ENCODE results near the gene CHCHD6.

CHCHD6 gene

DNA sequence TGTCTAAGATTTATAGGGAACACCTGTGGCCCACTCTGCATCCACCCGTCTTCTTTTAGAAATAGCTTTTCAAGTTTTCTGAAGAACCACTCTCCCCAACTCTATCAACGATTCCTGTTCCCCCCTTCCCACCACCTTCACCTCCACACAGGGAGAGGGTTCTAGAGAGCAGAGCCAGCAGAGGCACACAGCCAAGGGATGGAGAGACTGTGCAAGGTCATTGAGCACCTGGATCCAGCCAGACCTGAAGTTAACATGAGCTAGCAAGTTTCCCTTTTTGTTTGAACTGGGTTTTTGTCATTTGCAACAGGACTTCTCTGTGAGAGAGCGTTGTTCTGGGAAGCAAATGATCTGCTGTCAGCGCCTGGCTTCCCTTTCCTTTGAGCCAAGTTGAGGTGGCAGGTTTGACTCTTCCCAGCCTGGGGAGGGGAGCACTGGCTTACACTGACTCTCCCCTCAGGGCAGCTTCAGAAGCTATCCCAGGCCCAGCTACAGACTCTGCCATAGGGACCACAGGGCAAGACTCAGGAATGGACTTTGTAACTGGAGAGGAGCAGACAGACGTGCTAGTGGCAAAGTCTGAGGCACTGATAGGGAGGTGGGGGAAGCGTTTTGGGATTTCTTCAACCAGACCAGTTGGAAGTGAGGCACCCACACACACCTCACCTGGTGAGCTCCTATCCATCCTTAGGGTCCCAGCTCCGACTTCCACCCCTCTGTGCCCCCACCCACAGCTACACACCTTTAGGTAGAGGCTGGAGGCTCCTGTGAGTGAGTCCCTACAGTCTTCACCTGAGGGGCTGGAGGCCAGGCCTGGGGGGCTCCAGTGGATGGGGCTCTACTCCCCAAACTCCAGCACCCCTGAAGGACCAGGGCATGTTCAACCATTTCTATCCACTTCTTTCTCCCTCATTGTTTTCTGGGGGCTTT, 259.5 kb downstream of the CHCHD6 start:
- DNase-seq, result no peak

DNA sequence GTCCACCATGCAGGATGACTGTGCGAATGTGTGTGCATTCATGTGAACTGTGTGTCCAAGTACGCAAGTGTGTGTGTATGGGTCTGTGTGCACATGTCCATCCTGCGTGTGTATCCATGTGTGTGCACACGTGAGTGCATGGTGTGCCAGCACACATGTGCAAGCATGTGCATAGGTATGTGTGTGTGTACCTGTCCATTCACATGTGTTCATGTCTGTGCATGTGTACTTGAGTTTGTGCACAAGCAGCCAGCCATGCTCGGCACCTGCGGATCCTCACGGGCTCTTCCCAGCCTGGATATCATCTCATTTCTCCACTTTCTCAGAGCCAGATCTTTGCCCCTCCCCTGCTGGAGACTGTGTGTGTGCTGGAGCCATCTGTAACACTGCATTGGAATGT, 260.2 kb downstream of the CHCHD6 start:
- no peak for DNase-seq

GRCh38 chr3:126964950-126965349, 260.9 kb downstream of the CHCHD6 start:
- no peak for DNase-seq

DNA sequence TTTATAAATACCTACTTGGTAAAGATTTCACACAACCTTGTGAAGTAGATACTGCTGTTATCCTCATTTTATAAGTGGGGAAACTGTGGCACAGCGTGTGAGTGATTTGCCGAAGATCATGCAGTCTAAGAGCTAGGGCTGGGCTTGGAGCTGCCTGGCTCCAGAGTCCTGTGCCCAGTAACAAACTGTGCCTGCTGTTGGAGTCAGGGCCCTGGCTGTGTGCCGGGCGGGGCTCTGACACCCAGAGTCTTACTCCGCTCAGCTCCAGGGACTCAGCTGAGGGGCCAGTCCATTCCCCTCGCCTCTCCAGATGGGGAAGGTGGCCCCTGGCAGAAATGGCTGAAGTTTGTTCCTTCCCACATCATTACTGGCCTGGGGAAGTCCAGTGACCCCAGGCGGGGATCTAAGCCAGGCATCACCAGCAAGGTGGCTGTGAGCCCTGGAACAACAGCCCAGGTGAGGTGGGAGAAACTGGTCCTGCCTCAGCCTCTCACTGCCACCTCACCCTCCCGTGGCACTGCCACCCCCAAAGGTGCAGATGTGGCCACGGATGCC, 261.6 kb downstream of the CHCHD6 start:
- DNase-seq, result no peak

- DNase-seq, result no peak
Observed at GRCh38 chr3:126967386-126967785, 263.3 kb downstream of the CHCHD6 start.

DNA sequence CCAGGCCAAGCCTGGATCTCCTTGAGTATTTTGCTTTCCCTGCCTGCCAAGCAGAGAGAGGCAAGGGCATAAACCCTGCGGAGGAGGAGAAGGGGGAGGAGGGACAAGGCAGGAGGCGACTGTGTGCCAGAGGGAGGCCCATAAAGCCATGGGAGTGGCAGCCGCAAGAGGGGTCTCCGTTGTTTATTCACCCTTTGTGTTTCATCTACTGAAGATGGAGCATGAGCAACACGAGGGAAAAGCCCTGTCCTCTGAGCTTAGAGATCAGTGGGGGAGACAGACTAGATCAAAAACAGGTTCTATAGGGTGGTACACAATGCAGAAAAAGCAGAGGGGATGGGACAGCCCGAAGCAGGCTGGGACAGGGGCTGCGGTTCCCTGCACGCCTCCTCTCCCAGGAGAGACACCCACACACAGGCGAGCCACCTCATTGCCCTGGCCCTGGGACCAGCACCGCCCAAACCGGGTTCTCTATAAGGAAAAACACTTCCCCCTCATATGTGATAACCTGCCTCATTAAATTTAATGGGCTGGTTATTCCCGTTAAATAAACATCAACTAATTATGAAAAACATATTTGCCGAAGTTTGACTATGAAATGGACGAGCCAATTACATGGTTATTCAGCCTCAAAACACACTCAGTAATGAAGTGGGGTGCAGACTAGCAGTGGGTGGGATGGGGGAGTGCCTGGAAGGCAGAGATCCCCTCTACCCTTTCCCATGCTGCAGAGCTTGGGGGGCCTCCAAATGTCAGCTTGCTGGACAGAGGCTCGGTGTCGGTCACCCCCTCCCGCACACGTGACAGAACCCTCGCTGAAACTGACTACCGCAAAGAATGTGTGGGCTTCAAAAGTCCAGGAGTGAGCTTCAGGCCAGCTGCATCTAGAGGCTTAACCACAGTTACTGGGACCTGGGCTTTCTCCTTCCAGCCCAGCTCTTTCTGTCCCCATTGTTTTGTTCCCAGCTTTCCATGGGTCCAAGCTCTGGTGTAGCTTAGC, 264.7 kb downstream of the CHCHD6 start:
- no peak for DNase-seq

GRCh38 chr3:126969586-126969985, 265.5 kb downstream of the CHCHD6 start:
- DNase-seq, result no peak

GRCh38 chr3:126970101-126970500, 266.1 kb downstream of the CHCHD6 start:
- DNase-seq, result no peak

- no peak for DNase-seq
Observed at GRCh38 chr3:126970921-126971320, 266.9 kb downstream of the CHCHD6 start.

DNA sequence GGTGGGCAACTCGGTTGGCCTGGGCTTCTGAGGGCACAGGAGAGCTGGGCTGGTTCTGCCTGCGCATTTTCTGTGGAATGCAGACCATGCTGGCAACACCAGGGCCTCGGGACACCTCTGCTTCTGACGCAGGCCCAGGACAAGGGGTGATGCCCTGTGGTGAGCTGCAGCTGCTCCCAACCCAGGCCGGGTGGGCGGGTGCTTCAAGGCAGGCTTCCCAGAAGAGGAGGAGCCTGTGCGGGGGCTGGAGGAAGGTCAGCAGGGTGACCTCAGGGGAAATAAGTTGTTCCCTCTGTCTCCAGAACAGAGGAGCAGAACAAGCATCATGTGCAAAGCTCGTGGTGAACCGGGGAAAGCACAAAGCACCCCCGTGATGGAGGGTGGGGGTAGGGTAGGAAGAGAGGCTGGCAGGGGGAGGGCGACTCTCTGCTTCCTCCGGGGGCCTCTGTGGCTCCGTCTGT, 267.9 kb downstream of the CHCHD6 start:
- DNase-seq, result no peak

DNA sequence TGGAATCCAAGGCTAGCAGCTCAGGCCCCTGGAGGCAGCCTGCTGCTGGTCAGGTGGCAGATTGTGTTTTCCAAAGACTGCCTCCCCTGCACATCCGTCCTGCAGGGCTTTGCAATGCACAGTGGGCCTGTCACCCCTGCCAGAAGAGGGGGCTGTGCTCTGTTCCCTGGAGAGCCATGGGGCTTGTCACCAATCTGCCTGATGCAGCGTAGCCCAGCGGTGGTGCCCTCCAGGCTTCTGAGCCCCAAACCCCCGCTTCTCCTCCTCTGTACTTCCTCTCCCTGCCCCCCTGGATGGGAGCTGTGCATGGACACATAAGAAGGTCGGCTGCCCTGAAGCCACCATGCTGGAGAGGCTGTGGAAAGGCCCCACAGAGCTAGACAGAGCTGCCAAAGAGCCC, 268.8 kb downstream of the CHCHD6 start:
- DNase-seq, result no peak

- no peak for DNase-seq
Observed at GRCh38 chr3:126973814-126974213, 269.8 kb downstream of the CHCHD6 start.

DNA sequence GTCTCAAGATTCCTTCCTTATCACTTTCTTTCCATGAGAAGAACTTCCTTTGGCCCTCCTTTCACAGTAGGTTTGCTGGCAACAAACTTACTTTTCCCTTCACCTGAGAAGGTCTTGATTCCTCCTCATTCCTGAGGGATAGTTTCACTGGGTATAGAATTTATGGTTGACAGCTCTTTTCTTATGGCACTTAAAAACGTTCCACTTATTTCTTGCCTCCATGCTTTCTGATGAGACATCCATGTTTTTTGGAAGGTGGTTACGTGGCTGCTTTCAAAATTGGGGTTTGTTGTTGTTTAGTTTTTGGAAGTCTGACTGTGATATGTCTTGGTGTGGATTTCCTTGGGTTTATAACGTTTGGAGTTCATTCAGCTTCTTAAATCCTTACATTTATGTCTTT, 270.7 kb downstream of the CHCHD6 start:
- DNase-seq, result no peak

DNA sequence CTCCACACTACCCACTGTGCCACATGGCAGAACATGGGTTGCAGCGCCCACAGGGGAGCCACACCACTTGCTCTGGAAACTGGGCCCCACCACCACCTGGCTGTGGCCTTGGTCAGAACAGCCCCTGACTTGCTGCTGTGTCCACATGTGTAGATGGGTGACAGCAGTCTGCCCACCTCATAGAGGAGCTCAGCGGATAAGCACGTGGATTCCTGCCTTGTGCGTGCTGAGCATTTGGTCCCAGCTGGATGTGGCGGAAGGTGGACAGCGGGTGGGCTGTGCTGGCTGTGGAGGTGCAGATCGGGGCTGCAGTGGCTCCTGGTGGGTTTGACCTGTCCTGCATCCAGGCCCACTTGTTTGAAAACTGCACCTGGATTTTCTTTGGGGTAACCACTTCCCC, 272.9 kb downstream of the CHCHD6 start:
- no peak for DNase-seq

- no peak for DNase-seq
Observed at GRCh38 chr3:126977821-126978220, 273.8 kb downstream of the CHCHD6 start.

DNA sequence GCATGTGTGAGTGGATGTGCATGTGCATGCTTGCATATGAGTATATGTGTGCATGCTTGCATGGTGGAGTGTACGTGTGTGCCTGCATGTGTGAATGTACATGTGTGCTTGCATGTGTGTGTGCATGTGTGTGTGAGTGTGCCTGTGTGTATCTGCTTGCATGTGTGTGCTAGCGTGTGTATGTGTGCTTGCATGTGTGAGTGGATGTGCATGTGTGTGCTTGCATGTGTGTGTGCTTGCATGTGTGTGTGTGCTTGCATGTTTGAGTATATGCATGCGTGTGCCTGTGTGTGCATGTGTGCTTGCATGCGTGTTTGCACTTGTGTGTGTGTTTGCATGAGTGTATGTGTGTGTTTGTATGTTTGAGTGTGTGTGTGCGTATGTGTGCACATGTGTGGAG, 274.3 kb downstream of the CHCHD6 start:
- DNase-seq, result no peak

- no peak for DNase-seq
Observed at GRCh38 chr3:126979046-126979628, 275.1 kb downstream of the CHCHD6 start.

GRCh38 chr3:126980266-126980811, 276.3 kb downstream of the CHCHD6 start:
- DNase-seq, result no peak

DNA sequence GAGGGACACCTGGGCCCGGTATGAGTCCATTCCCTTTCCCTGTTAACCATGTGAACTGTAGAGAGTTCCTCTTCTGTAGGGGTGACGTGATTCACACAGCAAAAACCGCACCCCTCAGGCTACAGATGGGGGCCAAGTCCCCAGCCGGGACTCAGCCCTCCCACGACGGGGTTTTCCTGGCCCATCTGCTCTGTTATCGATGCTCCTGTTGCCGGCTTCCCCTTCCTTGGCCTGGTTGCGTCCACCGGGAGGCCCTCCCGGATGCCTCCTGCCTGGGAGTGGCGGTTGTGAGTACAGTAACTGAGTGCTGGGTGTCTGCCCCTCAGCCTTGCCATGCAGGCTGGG, 278.1 kb downstream of the CHCHD6 start:
- DNase-seq, result peak in 2 of 4 experiments; percentile 41 to 52

DNA sequence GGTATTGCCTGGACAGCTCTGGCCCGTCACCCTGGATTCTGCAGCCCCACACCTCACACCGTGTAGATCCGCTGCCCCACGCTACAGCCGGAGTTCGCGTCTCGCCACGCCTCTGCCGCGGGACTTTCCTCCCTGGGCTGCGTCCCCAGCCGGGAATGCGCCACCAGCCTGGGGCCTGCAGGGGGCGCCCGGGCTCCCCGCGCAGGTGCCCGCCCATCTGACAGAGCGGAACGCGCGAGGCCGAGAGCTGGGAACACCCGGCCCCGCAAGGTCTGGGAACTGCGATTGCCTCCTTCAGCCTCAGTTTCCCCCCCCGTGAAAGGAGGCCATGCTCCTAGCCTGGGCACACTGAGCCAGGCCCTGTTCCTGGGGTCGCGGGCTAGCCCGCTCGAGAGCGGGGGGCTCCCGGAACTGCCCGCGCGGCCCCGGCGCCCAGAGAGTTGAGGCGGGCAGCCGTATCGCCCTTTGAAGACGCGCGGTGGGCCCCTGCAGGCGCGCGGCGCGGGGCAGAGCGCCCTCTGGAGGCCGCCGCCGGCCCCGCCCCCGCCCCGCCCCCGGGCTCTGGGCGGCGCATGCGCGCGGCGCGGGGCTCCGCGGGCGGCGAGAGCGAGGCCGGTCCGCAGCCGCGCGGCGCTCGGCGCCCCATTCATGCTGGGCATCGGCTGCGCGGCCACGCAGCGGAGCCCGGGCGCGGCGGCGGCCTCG, 278.6 kb downstream of the CHCHD6 start, which contains the start of gene PLXNA1:
Gene PLXNA1, plus strand, starts transcription at position 645 of the 705 bp plus-strand sequence. CDS start 5,479 bp downstream, outside the sequence.
- peak; percentile 70 to 80 (median 74) for DNase-seq

DNA sequence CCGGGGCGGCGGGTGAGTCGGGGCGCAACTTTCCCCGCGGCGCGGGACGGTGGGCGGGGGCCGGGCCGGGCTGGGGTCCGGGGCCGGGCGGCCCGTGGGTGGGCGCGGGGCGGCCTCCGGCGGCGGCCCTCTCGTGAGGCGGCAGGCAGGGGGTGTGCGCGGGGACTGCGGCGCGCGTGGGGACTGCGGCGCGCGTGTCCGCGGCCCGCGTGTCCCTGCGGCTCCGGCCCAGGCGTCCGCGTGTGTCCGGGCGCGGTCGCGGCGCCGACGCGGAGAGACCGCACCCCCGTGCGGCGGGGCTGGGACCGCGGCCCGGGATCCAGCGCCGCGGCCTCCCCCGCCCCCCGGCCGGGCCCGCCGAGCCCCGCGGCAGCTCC, 279.2 kb downstream of the CHCHD6 start:
- DNase-seq, result no peak

Measured in activated CD4-positive, CD25-positive, alpha-beta regulatory T cell (primary cell).